Sigmoid colon (tissue), 7 donors: ENCODE measurements around the gene NPHP4. TPM values are rescaled to one million over a fixed set of nuclear protein-coding genes. Genes with fewer than 3 reads are reported as not detected.
"Not testable (repeated sequence)": the region's sequence is repeated elsewhere in the genome, so short reads cannot be mapped to it uniquely, and the experiment has no call there.

ENCODE experiments used
- DNase-seq: peaks from one replicate; pipeline ENCODE4 v3.0.0-alpha.2; 2019
- H3K27ac ChIP-seq, 4 donors: fragments of 200-600 bp; sonication (generic); one replicate each; pipeline ENCODE4 v1.5.1; 2016 to 2019; ENCODE audit warnings: mild to moderate bottlenecking in 1 of 4
- H3K27me3 ChIP-seq, 3 donors: fragments of 200-600 bp; sonication (generic); one replicate each; pipeline ENCODE4 v1.5.1; 2019; ENCODE audit warnings: mild to moderate bottlenecking in 1 of 3
- H3K36me3 ChIP-seq, 4 donors: fragments of 200-600 bp; sonication (generic); one replicate each; pipeline ENCODE4 v1.5.1; 2016 to 2019
- H3K4me1 ChIP-seq, 4 donors: fragments of 200-600 bp; sonication (generic); one replicate each; pipeline ENCODE4 v1.5.1; 2017 to 2019
- H3K4me3 ChIP-seq, 4 donors: fragments of 200-600 bp; sonication (generic); one replicate each; pipeline ENCODE4 v1.5.1; 2017 to 2019; ENCODE audit warnings: mild to moderate bottlenecking in 2 of 4, moderate library complexity in 1 of 4
- H3K9me3 ChIP-seq, 4 donors: fragments of 200-600 bp in 3 of 4; sonication (generic) in 3 of 4; one replicate each; pipeline versions ENCODE4 v1.5.1 to v1.6.1; 2013 to 2019
- EP300 ChIP-seq, 4 donors: sonication (generic); formaldehyde crosslinking; IDR thresholded peaks; one replicate each; pipeline ENCODE4 v1.6.1; 2017; ENCODE audit warnings: antibody characterized with exemption in 4 of 4
- POLR2A ChIP-seq, 2 donors: fragments of 450-650 bp; IDR thresholded peaks; one replicate each; pipeline ENCODE4 v1.6.1; 2016; ENCODE audit warnings: antibody characterized with exemption in 2 of 2, mild to moderate bottlenecking in 2 of 2, moderate library complexity in 2 of 2
- POLR2AphosphoS5 ChIP-seq, 4 donors: sonication (generic); formaldehyde crosslinking; IDR thresholded peaks; one replicate each; pipeline ENCODE4 v1.6.1; 2017; ENCODE audit warnings: antibody characterized with exemption in 4 of 4
- WGBS, 2 donors: extraction: QIAGEN DNeasy Blood & Tissue Kit; methylation state at CpG; one replicate each; pipeline ENCODE4 v1.1.7; 2013; 5-methylcytosine and 5-hydroxymethylcytosine counted together
- intact Hi-C: fragments of 100-400 bp; cut with DNase I; formaldehyde crosslinking; loops from one replicate; pipeline ENCODE4 v1.15.1; 2023
- polyA plus RNA-seq, 3 donors: library from polyadenylated mRNA; stranded (reverse); fragments of 200-250 nt; gene quantifications; one replicate each; pipeline ENCODE4 v1.2.3, GENCODE V29; 2013
- total RNA-seq, 4 donors: library from RNA; depleted of rRNA; stranded (reverse); fragments of >200 nt; gene quantifications; one replicate each; pipeline ENCODE4 v1.1.0, GENCODE V29; 2016
- TF ChIP-seq, protein P1 (sequence below), 4 experiments: fragments of 450-650 bp in 3 of 4; fragments of 200-600 bp in 1 of 4; IDR thresholded peaks; one replicate each; pipeline ENCODE4 v1.5.1; 2016 to 2019; ENCODE audit warnings: antibody characterized with exemption in 4 of 4, mild to moderate bottlenecking in 3 of 4, moderate library complexity in 2 of 4
- donor health status: healthy with polysubstance abuse.
- donor health status: Bipolar disorder and iron deficiency.
- donor health status: healthy.

NPHP4 gene
- total and polyA plus RNA-seq, 7 donors, result 0.60 to 12.2 (median 5.7) TPM

GRCh38 chr1:6019166-6019845 lies 27.1 kb upstream of the NPHP4 start:
- Histone ChIP-seq H3K4me3 (no peak overlapping the region), H3K9me3 (no peaks in the 10 kb centered on the region), H3K36me3 (no peaks in the 10 kb centered on the region), H3K4me1 (no peaks in the 10 kb centered on the region), H3K27ac (no peak overlapping the region), H3K27me3 (peaks cover 0 to 2% (median 0%) of the 10 kb centered on the region in 3 donors)
- no peak for DNase-seq
- intact Hi-C loops, result no loop called here
- 75 to 89% methylated on average over 15 of the region's 15 CpGs for WGBS, 2 donors
- TF ChIP-seq EP300 (IDR thresholded peaks at IDR 0.05) (no peak), POLR2A (IDR thresholded peaks at IDR 0.05) (no peak), POLR2AphosphoS5 (IDR thresholded peaks at IDR 0.05) (no peak)
- TF ChIP-seq, protein P1, sequence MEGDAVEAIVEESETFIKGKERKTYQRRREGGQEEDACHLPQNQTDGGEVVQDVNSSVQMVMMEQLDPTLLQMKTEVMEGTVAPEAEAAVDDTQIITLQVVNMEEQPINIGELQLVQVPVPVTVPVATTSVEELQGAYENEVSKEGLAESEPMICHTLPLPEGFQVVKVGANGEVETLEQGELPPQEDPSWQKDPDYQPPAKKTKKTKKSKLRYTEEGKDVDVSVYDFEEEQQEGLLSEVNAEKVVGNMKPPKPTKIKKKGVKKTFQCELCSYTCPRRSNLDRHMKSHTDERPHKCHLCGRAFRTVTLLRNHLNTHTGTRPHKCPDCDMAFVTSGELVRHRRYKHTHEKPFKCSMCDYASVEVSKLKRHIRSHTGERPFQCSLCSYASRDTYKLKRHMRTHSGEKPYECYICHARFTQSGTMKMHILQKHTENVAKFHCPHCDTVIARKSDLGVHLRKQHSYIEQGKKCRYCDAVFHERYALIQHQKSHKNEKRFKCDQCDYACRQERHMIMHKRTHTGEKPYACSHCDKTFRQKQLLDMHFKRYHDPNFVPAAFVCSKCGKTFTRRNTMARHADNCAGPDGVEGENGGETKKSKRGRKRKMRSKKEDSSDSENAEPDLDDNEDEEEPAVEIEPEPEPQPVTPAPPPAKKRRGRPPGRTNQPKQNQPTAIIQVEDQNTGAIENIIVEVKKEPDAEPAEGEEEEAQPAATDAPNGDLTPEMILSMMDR (IDR thresholded peaks at IDR 0.05), result no peak

- intact Hi-C loops, result not testable (repeated sequence)
These were observed 25.4 kb upstream of the NPHP4 start for GRCh38 chr1:6017654-6018053.

DNA sequence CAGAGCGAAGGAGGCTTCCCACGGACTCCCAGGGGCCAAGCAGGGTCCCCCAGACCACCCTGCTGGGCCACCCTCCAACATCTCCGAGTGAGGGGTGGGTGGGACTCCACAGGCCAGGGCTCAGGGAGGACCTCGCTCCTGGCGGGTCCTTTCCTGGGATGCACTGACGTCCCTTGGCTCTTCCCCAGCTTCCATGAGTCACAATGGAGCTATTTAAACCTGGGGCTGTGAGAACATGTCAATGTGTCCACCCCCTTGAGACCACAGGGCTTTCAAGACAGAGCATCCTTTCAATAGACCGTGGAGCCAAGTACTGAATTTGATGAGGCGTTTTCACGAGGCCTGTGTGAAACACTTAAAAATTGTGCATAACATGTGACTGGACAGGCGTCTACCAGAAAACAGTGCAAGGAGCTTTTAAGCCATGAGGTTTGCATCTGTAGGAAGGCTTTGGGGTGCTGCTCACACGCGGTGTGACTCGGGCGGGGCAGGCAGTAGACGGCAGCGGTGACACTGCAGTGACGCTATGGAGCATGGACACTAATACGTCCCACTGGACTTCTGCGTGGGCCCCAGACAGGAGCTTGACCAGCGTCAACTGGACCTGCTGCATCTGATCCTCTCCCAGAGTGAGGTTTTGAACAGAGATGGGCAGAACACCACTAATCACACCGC lies 24.1 kb upstream of the NPHP4 start:
- no peaks in the 10 kb centered on the region for H3K36me3 ChIP-seq
- H3K4me3 ChIP-seq, result no peak overlapping the region
- H3K27ac ChIP-seq, result peak overlapping the region in 1 of 4 donors; percentile 20
- H3K27me3 ChIP-seq, result no peaks in the 10 kb centered on the region
- no peaks in the 10 kb centered on the region for H3K4me1 ChIP-seq
- DNase-seq, result no peak
- intact Hi-C loops, result no loop called here
- TF ChIP-seq POLR2A (IDR thresholded peaks at IDR 0.05) (no peak), POLR2AphosphoS5 (IDR thresholded peaks at IDR 0.05) (no peak), EP300 (IDR thresholded peaks at IDR 0.05) (no peak)
- TF ChIP-seq, protein P1 (IDR thresholded peaks at IDR 0.05), result no peak
- 89% methylated on average over 21 of the region's 21 CpGs for WGBS, 2 donors
- H3K9me3 ChIP-seq, result no peaks in the 10 kb centered on the region

More at GRCh38 chr1:6017654-6018053, 25.4 kb upstream of the NPHP4 start:
- H3K36me3 ChIP-seq, H3K27me3 ChIP-seq, H3K4me1 ChIP-seq, H3K4me3 ChIP-seq, DNase-seq, H3K9me3 ChIP-seq, H3K27ac ChIP-seq: not testable (repeated sequence)
- WGBS, 2 donors, result 43 to 80% methylated on average over 7 of the region's 7 CpGs

GRCh38 chr1:6014130-6014999 lies 22.1 kb upstream of the NPHP4 start:
- Histone ChIP-seq H3K27ac (no peak overlapping the region), H3K27me3 (no peaks in the 10 kb centered on the region), H3K4me3 (no peak overlapping the region), H3K36me3 (no peaks in the 10 kb centered on the region), H3K4me1 (no peaks in the 10 kb centered on the region), H3K9me3 (no peaks in the 10 kb centered on the region)
- no peak for TF ChIP-seq EP300 (IDR thresholded peaks at IDR 0.05)
- intact Hi-C loops, result no loop called here
- no peak for DNase-seq
- 88 to 90% methylated on average over 19 of the region's 19 CpGs for WGBS, 2 donors

DNA sequence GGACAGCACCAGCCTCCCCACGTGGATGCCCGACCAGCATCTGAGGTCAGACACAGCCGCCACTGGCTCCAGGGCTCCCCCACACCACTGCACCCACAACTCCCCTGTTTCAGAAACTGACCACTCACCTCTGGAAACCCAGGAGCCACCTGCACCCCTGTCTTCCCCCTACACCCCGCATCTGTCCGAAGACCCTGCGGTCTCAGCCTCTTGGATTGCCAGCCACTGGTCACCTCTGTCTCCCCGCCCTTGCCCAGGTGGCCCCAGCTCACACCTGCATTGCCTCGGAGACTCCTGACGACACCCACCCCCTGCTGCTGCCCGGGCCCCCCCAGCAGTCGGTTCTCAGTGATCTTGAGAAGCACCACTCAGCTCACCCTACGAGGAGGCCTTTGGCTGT lies 21.3 kb upstream of the NPHP4 start:
- no peak overlapping the region for H3K27ac ChIP-seq
- no peaks in the 10 kb centered on the region for H3K9me3 ChIP-seq
- no peaks in the 10 kb centered on the region for H3K36me3 ChIP-seq
- intact Hi-C loops, result no loop called here
- no peak overlapping the region for H3K4me3 ChIP-seq
- H3K27me3 ChIP-seq, result no peaks in the 10 kb centered on the region
- H3K4me1 ChIP-seq, result no peaks in the 10 kb centered on the region
- no peak for DNase-seq
- TF ChIP-seq, protein P1 (IDR thresholded peaks at IDR 0.05), result no peak
- TF ChIP-seq POLR2AphosphoS5 (IDR thresholded peaks at IDR 0.05), result no peak
- no peak for TF ChIP-seq EP300 (IDR thresholded peaks at IDR 0.05)
- no peak for TF ChIP-seq POLR2A (IDR thresholded peaks at IDR 0.05)
- 89 to 91% methylated on average over 12 of the region's 12 CpGs for WGBS, 2 donors
